ENCODE data around the gene CROCC2.

CROCC2 gene

DNA sequence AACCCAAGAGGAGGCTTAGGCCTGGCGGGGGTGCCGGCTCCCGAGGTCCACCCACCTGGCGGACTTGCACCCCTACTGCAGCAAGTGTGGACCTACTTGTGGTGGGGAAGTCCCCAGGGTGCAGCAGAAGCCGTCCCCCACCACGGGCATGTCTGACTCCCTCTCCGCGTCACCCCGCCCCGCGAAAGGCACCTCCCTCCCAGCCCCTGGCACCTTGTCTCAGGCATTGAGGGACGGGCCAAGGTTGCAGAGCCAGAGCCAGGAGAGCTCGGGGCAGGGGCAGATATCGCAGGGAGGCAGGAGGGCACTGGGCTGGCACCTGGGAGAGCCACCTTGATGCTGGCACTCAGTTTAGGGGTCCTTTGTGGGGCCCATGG, 19.0 kb downstream of the CROCC2 start:
- intact Hi-C loops (cut with micrococcal nuclease): no loop called here
- Mint-ChIP-seq H3K27ac (no peak overlapping the region), H3K36me3 (ENCODE audit: low read depth) (no peaks in the 10 kb centered on the region)

DNA sequence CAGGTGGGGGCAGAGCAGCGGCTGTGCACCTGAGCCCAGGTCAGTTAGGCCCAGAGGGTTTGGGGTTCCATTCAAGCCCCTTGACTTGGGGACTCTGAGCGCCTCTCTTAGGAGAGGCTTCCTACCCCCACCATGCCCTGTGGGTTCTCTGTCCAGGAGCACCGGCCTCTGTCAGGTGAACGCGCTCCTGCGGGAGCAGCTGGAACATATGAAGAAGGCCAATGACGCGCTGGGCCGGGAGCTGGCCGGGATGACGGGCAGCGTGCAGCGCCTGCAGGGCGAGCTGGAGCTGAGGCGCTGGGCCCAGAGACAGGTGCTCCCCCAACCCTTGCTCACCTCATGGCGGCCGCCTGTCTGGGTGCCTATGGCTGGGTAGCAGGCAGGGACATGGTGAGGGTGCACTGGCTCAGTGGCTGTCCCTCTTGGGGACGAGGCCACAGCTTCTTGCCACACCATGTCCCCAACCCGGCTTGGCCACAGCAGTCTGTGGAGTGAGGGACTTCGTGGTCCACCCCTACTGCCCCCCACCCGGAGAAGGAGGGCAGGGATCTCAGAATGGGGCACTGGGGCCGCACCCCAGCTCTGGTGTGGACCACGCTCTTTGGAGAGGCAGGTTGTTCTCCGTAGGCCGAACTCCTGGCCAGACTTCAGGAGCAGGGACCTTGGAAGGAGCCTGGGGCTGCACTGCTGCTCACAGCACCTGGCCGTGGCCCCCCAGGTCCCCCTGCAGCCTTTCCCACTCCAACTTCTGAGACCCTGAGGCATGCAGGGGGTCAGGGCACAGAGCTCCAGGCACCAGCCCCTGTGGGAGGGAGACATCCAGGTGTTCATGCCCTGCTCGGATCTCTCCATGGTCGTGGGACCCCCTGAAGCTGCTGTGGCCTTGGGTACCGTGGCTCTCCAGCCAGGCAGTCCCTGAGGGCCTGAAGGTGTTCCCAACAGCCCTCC, 19.7 kb downstream of the CROCC2 start:
- peaks cover 5% of the 10 kb centered on the region for H3K27me3 Mint-ChIP-seq
- H3K9me3 Mint-ChIP-seq: no peaks in the 10 kb centered on the region
- no peak overlapping the region for H3K4me3 Mint-ChIP-seq
- peaks cover 5% of the 10 kb centered on the region for H3K4me1 Mint-ChIP-seq (ENCODE audit: low read depth)
- no peak overlapping the region for H3K27ac Mint-ChIP-seq
- H3K36me3 Mint-ChIP-seq (ENCODE audit: low read depth): no peaks in the 10 kb centered on the region
- intact Hi-C loops (cut with micrococcal nuclease): no loop called here

More for the DNA sequence above, 19.0 kb downstream of the CROCC2 start:
- peaks cover 5% of the 10 kb centered on the region for H3K4me1 Mint-ChIP-seq (ENCODE audit: low read depth)
- H3K9me3 Mint-ChIP-seq: no peaks in the 10 kb centered on the region
- peaks cover 5% of the 10 kb centered on the region for H3K27me3 Mint-ChIP-seq
- no peak overlapping the region for H3K4me3 Mint-ChIP-seq

DNA sequence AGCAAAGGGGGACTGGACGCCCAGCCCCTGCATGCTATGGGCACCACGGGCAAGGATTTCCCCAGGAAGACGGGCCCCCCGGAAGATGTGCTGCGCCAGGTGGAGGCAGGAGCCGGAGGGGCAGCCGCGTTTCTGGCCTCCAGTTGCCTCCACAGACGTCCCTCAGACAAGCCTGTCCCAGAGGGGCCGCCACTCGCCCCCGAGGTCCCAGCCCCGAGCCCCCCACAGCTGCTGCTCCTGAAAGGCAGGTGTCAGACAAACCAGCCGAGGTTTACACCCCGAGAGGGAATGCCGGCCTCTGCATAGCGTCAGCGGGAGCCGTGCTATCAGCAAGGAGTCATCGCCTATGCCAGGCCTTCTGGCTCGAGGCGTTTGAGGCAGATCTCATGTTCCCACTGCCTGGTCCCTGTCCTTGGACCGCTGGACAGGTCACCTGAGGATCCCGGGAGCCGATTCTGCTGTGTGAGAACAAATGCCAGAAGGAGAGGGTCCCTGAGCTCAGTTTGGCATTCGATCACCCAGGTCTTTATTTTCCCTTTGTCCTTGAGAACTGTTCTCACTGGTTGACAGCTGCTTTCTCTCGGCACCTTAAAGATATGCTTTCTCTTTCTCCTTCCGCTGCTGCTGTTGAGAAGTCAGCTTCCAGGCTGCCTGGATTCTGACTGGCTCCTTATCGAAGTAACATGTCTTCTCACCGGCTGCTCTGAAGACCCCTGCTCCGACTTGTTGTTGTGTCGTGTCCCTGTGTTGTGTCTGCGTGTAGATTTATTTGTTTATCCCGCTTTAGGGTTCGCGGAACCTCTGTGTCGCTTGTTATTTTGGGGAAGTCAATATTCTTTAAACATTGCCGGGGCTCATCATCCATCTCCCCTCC, 20.6 kb downstream of the CROCC2 start:
- Mint-ChIP-seq H3K27me3 (peaks cover 5% of the 10 kb centered on the region), H3K9me3 (no peaks in the 10 kb centered on the region), H3K4me3 (no peak overlapping the region), H3K36me3 (ENCODE audit: low read depth) (no peaks in the 10 kb centered on the region), H3K4me1 (ENCODE audit: low read depth) (peaks cover 5% of the 10 kb centered on the region), H3K27ac (no peak overlapping the region)
- intact Hi-C loops (cut with micrococcal nuclease): no loop called here

DNA sequence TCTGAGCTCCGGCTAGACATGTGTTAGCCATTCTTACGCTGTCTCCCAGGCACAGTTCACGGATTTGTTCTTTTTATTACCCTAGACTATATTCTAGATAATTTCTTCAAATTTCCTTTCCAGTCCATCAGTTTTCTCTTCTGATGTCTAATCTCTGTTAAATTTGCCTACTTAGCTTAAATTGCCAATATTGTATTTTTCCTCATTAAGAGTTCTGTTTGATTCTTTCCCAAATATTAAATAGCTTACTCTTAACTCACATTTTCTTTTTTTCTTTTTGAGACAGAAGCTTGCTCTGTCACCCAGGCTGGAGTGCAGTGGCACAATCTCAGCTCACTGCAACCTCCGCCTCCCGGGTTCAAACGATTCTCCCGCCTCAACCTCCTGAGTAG, 21.2 kb downstream of the CROCC2 start:
- intact Hi-C loops (cut with micrococcal nuclease): no loop called here
- Mint-ChIP-seq H3K27me3 (peaks cover 3% of the 10 kb centered on the region), H3K27ac (no peak overlapping the region), H3K36me3 (ENCODE audit: low read depth) (no peaks in the 10 kb centered on the region), H3K4me1 (ENCODE audit: low read depth) (peaks cover 5% of the 10 kb centered on the region), H3K4me3 (no peak overlapping the region), H3K9me3 (no peaks in the 10 kb centered on the region)

DNA sequence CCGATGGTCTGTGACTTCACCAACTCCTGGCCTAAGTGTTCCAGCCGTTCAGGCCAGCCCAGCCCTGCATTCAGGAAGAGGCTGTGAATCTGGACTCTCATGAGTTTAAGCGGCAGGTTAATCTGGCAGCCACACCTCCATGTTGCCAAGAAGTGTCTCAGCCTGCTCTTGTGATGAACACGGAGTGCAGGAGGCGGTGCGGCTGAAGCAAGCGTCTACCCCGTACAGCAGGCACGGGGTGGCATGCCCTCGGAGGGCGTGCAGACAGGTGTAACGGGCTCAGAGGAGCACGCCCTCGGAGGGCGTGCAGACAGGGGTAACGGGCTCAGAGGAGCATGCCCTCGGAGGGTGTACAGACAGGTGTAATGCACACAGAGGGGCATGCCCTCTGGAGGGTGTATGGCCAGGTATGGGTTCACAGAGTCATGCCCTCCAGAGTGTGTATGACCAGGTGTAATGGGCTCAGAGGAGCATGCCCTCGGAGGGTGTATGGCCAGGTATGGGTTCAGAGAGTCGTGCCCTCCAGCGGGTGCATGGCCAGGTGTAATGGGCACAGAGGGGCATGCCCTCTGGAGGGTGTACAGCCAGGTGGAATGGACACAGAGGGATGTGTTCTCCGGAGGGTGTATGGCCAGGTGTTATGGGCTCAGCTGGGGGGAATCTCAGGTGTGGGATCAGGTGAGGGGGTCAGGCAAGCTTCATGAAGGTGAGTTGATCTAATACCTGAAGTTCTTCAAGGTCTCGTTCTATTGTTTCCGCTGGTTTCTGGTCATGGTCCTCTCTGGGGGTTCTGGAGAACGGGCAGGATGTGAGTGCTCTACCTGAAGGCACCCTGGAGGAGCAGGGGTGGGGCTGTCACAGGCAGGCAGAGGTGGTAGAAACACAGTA, 22.6 kb downstream of the CROCC2 start:
- intact Hi-C loops (cut with micrococcal nuclease): no loop called here
- Mint-ChIP-seq H3K4me1 (ENCODE audit: low read depth) (peaks cover 5% of the 10 kb centered on the region), H3K9me3 (no peaks in the 10 kb centered on the region)

DNA sequence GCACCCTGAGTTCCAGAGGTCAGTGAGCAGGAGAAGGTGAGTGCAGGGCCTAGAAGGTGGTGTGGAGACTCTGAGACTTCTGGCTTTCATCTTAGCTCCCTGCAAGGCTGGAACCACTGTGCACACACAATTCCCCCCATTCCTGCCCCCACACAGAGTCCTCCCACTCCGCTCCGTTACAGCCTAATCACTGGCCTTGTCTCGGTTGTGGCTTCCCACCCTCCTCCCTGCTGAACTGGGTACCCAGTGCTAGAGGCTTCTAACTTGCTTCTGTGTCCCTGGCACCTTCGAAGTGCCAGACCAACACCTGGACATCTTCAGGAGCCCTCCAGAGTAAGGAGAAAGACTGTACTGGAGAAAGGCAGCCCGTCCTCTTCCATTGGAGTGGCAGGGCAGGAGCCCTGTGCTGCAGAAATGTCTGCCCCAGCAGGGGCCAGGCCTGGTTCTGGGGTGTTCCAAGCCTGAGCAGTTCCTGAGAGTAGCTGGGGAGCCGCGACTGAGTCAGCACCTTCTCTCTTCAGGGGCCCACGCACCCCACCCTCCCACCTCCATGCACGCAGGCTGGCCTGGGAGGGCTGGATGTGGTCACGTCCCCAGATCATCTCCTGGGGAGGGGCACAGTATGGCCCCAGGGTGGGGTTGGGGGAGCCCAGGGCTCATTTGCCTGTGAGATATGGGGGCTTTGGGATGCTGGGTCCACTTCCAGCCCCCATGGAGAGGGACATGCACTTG, 23.4 kb downstream of the CROCC2 start:
- intact Hi-C loops (cut with micrococcal nuclease): no loop called here
- Mint-ChIP-seq H3K4me1 (ENCODE audit: low read depth) (peaks cover 5% of the 10 kb centered on the region), H3K27ac (no peak overlapping the region), H3K36me3 (ENCODE audit: low read depth) (no peaks in the 10 kb centered on the region), H3K27me3 (peaks cover 4% of the 10 kb centered on the region), H3K4me3 (no peak overlapping the region), H3K9me3 (no peaks in the 10 kb centered on the region)

More for the DNA sequence above, 22.6 kb downstream of the CROCC2 start:
- H3K4me3 Mint-ChIP-seq: no peak overlapping the region
- no peak overlapping the region for H3K27ac Mint-ChIP-seq
- peaks cover 4% of the 10 kb centered on the region for H3K27me3 Mint-ChIP-seq
- no peaks in the 10 kb centered on the region for H3K36me3 Mint-ChIP-seq (ENCODE audit: low read depth)

DNA sequence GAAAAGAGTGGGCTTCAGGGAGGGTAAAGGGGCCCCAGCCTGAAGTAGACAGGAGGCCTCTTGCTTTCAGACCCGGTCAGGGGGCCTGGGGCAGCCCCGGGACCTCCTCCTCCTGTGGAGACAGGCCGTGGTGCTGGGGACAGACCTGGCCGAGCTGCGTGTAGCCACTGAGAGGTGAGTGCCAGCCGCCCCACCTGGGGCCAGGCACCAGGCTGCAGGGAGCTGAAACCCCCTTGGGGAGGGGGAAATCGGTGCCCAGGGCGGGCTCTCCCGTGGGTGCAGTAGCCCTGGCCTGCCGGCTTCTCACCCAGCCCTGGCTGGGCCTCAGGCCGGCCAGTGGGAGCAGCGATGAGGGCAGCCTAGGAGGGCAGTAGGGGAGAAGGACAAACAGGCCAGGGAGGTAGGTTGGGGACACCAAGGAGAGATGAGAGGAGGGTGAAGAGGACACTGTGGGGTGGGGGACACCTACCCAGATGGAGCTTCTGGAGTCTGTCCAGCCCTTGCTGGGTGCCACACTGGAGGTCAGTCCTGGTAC, 24.0 kb downstream of the CROCC2 start:
- Mint-ChIP-seq H3K27me3 (peaks cover 4% of the 10 kb centered on the region), H3K4me3 (no peak overlapping the region)

DNA sequence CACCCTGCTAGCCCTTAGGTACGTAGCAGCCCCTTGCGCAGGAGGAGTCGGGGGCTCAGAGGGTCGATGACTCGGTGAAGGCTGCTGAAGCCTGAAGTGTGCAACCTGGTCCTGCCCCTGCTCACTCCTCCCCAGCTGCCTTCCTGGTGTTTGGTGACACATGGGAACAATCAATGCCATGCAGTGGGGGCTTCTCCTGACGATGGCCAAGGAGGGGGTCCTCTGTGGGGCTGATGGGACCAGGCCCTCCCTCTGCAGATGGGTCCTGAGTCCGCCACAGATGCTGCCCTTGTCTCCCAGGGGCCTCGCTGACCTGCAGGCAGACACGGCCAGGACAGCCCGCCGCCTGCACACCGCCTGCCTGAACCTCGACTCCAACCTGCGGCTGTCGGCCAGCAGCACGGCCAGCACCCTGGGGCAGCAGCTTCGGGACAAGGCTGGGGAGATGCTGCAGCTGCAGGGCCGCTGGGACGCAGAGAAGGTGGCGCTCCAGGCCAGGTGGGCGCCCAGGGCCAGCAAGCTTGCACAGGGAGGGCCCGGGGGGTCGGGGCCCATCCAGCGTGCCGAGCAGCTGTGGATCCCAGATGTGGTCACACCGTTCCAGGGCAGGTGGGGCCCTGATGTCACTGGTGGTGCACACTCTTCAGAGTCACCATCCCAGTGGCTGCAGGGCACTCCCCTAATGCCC, 24.6 kb downstream of the CROCC2 start:
- peaks cover 5% of the 10 kb centered on the region for H3K4me1 Mint-ChIP-seq (ENCODE audit: low read depth)
- intact Hi-C loops (cut with micrococcal nuclease): no loop called here
- H3K27ac Mint-ChIP-seq: no peak overlapping the region
- H3K4me3 Mint-ChIP-seq: no peak overlapping the region
- H3K9me3 Mint-ChIP-seq: no peaks in the 10 kb centered on the region
- peaks cover 4% of the 10 kb centered on the region for H3K27me3 Mint-ChIP-seq
- no peaks in the 10 kb centered on the region for H3K36me3 Mint-ChIP-seq (ENCODE audit: low read depth)

More for the DNA sequence above, 24.0 kb downstream of the CROCC2 start:
- Mint-ChIP-seq H3K27ac (no peak overlapping the region), H3K36me3 (ENCODE audit: low read depth) (no peaks in the 10 kb centered on the region), H3K4me1 (ENCODE audit: low read depth) (peaks cover 5% of the 10 kb centered on the region), H3K9me3 (no peaks in the 10 kb centered on the region)
- intact Hi-C loops (cut with micrococcal nuclease): no loop called here

DNA sequence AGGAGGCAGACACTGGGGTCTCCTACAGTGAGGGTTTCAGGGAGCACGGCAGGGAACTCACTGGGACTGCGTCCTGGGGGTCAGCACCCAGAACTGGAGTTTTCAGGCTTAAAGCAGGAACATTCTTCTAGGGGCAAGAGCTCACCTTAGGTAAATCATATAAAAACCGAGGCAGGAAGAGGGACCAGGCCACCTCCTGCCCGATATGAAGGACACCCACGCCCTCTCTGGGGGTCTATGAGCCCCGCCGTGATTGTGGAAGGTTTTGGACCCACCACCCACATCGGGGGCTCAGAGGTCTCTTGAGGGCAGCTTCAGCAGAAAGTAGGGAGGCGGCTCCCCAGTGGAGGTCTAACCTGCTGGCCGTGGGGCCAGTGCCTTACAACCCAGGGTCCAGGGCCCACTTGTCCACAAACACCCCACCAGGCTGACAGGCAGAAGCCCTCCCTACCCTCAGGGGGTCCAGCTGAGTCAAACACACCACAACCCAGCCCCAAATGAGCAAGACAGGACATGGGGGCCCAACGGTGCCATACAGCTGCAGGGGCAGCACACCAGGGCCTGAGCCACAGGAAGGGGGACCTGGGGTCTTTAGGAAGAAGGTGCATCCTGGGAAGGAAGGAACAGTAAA, 25.3 kb downstream of the CROCC2 start:
- Mint-ChIP-seq H3K27me3 (peaks cover 7% of the 10 kb centered on the region), H3K4me3 (no peak overlapping the region), H3K27ac (no peak overlapping the region), H3K36me3 (ENCODE audit: low read depth) (no peaks in the 10 kb centered on the region), H3K4me1 (ENCODE audit: low read depth) (peaks cover 5% of the 10 kb centered on the region), H3K9me3 (no peaks in the 10 kb centered on the region)
- intact Hi-C loops (cut with micrococcal nuclease): no loop called here

DNA sequence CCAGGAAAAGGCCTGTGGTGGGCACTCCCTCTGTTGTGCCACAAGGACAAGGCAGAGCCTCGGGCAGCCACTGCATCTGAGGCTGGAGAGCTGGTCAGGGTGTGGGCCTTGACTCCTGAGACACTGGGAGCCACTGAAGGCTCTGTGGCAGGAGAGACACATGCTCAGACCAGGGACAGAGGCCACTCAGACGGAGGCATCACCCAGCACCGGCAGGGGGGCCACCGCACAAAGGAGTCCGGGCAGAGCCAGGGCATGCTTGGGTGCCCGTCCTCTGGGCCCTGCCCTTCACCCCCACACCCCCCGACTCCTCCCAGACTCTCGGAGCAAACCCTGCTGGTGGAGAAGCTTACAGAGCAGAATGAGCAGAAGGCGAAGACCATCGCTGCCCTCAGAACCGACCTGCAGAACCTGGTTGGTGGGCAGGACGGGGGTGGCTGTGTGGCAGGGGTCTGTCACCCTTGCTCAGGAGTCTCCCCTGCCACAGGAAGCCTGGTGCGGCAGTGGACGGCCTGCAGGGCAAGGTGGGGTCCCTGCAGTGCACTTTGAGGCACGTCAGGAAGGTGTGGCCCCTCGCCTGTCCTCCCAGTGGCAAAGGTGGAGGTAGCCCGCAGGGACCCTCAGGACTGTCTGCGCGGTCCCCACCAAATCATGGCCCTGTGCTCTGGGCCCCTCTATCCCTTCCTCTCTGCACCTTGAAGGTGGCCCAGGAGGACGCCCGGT, 26.0 kb downstream of the CROCC2 start:
- intact Hi-C loops (cut with micrococcal nuclease): no loop called here

DNA sequence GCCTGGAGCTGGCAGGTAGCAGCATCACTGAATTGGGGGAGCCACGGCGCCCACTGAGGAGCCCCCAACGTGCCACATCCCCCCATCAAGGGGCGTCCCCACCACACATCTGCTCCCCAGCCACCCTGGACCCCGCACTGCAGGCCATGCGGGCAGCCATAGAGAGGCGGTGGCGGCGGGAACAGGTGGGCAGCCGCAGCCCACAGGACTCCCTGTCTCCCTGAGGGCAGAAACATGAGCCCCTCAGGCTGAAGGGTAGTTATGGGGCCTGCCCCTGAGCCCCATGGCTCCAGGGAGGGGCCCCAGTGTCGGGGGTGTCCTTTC, 26.6 kb downstream of the CROCC2 start:
- Mint-ChIP-seq H3K27me3 (peaks cover 15% of the 10 kb centered on the region), H3K4me3 (no peak overlapping the region), H3K9me3 (no peaks in the 10 kb centered on the region), H3K27ac (no peak overlapping the region), H3K4me1 (ENCODE audit: low read depth) (no peaks in the 10 kb centered on the region), H3K36me3 (ENCODE audit: low read depth) (no peaks in the 10 kb centered on the region)
- intact Hi-C loops (cut with micrococcal nuclease): no loop called here

More for the DNA sequence above, 26.0 kb downstream of the CROCC2 start:
- H3K36me3 Mint-ChIP-seq (ENCODE audit: low read depth): no peaks in the 10 kb centered on the region
- peaks cover under 1% of the 10 kb centered on the region for H3K4me1 Mint-ChIP-seq (ENCODE audit: low read depth)
- no peak overlapping the region for H3K4me3 Mint-ChIP-seq
- no peaks in the 10 kb centered on the region for H3K9me3 Mint-ChIP-seq
- H3K27me3 Mint-ChIP-seq: peaks cover 10% of the 10 kb centered on the region
- no peak overlapping the region for H3K27ac Mint-ChIP-seq
